Measurements from ENCODE around the gene CDK5R2. TPM values are rescaled to one million over a fixed set of nuclear protein-coding genes. Genes with fewer than 3 reads are reported as not detected.
A peak's percentile ranks its signal among the peaks of the same experiment; 100 is the strongest.

Gene CDK5R2
- total RNA-seq, 1 donor from 2014 or later: 46.1 TPM

DNA sequence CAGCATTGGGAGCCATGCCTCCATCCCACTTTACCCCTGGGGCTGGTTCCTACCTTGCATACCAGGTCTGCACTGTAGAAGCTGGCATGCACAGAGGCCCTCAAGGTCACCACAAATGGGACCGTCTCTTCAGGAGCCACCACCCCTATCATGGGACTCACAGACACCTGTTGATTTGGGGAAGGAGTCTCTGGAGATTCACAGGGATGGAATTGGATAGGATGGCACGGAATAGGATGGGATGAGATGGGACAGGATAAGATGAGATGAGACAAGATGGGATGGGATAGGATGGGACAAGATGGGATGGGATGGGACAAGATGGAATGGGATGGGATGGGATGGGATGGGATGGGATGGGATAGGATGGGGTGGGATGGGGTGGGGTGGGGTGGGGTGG, 49.8 kb downstream of the CDK5R2 start:
- no peak overlapping the region for H3K4me3 Mint-ChIP-seq (ENCODE audit: unreplicated experiment)

GRCh38 chr2:219010162-219010756, 50.8 kb downstream of the CDK5R2 start:
- peaks cover 5% of the 10 kb centered on the region for H3K27me3 Mint-ChIP-seq (ENCODE audit: unreplicated experiment)
- DNase-seq: no peak

More for the DNA sequence above, 49.8 kb downstream of the CDK5R2 start:
- no peak for DNase-seq
- TF ChIP-seq, protein P1, sequence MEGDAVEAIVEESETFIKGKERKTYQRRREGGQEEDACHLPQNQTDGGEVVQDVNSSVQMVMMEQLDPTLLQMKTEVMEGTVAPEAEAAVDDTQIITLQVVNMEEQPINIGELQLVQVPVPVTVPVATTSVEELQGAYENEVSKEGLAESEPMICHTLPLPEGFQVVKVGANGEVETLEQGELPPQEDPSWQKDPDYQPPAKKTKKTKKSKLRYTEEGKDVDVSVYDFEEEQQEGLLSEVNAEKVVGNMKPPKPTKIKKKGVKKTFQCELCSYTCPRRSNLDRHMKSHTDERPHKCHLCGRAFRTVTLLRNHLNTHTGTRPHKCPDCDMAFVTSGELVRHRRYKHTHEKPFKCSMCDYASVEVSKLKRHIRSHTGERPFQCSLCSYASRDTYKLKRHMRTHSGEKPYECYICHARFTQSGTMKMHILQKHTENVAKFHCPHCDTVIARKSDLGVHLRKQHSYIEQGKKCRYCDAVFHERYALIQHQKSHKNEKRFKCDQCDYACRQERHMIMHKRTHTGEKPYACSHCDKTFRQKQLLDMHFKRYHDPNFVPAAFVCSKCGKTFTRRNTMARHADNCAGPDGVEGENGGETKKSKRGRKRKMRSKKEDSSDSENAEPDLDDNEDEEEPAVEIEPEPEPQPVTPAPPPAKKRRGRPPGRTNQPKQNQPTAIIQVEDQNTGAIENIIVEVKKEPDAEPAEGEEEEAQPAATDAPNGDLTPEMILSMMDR (IDR thresholded peaks at IDR 0.05; ENCODE audit: partially characterized antibody, unreplicated experiment): no peak
- H3K27ac Mint-ChIP-seq (ENCODE audit: unreplicated experiment): no peak overlapping the region
- no peaks in the 10 kb centered on the region for H3K36me3 Mint-ChIP-seq (ENCODE audit: unreplicated experiment)
- peaks cover 3% of the 10 kb centered on the region for H3K27me3 Mint-ChIP-seq (ENCODE audit: unreplicated experiment)
- H3K9me3 Mint-ChIP-seq (ENCODE audit: unreplicated experiment): peaks cover 3% of the 10 kb centered on the region
- H3K4me1 Mint-ChIP-seq (ENCODE audit: low read depth, unreplicated experiment): no peaks in the 10 kb centered on the region

DNA sequence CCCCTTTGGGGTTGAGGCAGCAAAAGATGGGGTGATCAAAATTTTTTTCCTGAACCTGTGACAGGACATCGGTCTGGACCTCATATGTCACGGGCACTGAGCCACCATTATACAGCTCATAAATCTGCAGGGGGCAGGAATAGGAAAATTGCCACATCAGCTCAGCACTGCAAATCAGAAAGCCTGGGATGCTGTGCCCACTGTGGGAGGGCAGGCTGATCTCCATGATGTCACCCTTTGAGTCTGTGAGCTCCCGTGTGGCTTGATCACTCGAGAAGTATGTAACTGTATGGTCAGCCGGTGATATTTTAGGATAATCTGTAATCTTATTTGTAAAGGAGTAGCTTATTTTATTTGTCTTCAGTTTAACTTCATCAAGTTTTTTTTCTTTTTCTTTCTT, 51.4 kb downstream of the CDK5R2 start:
- Mint-ChIP-seq H3K9me3 (ENCODE audit: unreplicated experiment) (peaks cover 5% of the 10 kb centered on the region), H3K36me3 (ENCODE audit: unreplicated experiment) (no peaks in the 10 kb centered on the region), H3K4me1 (ENCODE audit: low read depth, unreplicated experiment) (no peaks in the 10 kb centered on the region), H3K27ac (ENCODE audit: unreplicated experiment) (no peak overlapping the region), H3K27me3 (ENCODE audit: unreplicated experiment) (peaks cover 5% of the 10 kb centered on the region), H3K4me3 (ENCODE audit: unreplicated experiment) (no peak overlapping the region)
- DNase-seq: no peak
- TF ChIP-seq, protein P1 (IDR thresholded peaks at IDR 0.05; ENCODE audit: partially characterized antibody, unreplicated experiment): no peak

More at GRCh38 chr2:219010162-219010756, 50.8 kb downstream of the CDK5R2 start:
- H3K36me3 Mint-ChIP-seq (ENCODE audit: unreplicated experiment): no peaks in the 10 kb centered on the region
- H3K27ac Mint-ChIP-seq (ENCODE audit: unreplicated experiment): no peak overlapping the region
- peaks cover 5% of the 10 kb centered on the region for H3K9me3 Mint-ChIP-seq (ENCODE audit: unreplicated experiment)
- no peaks in the 10 kb centered on the region for H3K4me1 Mint-ChIP-seq (ENCODE audit: low read depth, unreplicated experiment)
- no peak overlapping the region for H3K4me3 Mint-ChIP-seq (ENCODE audit: unreplicated experiment)
- TF ChIP-seq, protein P1 (IDR thresholded peaks at IDR 0.05; ENCODE audit: partially characterized antibody, unreplicated experiment): no peak

Small RNAs within 50 kb of the gene (microRNA-seq; reads per million reads assigned to microRNA genes)
- gene MIR375 (ENCODE audit: unreplicated experiment): 130,474 reads per million, percentile 100 among the genes with 10 or more reads in this experiment

Other genes starting within 250 kb of the CDK5R2 start
- gene TTLL4, start 248.8 kb upstream of the CDK5R2 start, total RNA-seq (ENCODE audit: unreplicated experiment): 27.9 TPM
- gene CYP27A1, start 177.5 kb upstream of the CDK5R2 start, total RNA-seq (ENCODE audit: unreplicated experiment): 0.98 TPM
- not detected for gene PRKAG3, start 127.9 kb upstream of the CDK5R2 start, total RNA-seq (ENCODE audit: unreplicated experiment)
- gene WNT6, start 99.9 kb upstream of the CDK5R2 start, total RNA-seq (ENCODE audit: unreplicated experiment): 0.66 TPM
- gene WNT10A, start 78.8 kb upstream of the CDK5R2 start, total RNA-seq (ENCODE audit: unreplicated experiment): 0.17 TPM
- gene FEV, start 25.5 kb downstream of the CDK5R2 start, total RNA-seq (ENCODE audit: unreplicated experiment): not detected
- 0.49 TPM for gene CRYBA2, start 33.8 kb downstream of the CDK5R2 start, total RNA-seq (ENCODE audit: unreplicated experiment)
- gene CFAP65, start 81.8 kb downstream of the CDK5R2 start, total RNA-seq (ENCODE audit: unreplicated experiment): 1.1 TPM
- gene IHH, start 101.3 kb downstream of the CDK5R2 start, total RNA-seq (ENCODE audit: unreplicated experiment): not detected
- 24.8 TPM for gene NHEJ1, start 201.1 kb downstream of the CDK5R2 start, total RNA-seq (ENCODE audit: unreplicated experiment)
- 1.1 TPM for gene SLC23A3, start 210.4 kb downstream of the CDK5R2 start, total RNA-seq (ENCODE audit: unreplicated experiment)
- gene CNPPD1, start 217.3 kb downstream of the CDK5R2 start, total RNA-seq (ENCODE audit: unreplicated experiment): 61.5 TPM
- 167 TPM for gene RETREG2, start 218.6 kb downstream of the CDK5R2 start, total RNA-seq (ENCODE audit: unreplicated experiment)
- gene ZFAND2B, start 247.1 kb downstream of the CDK5R2 start, total RNA-seq (ENCODE audit: unreplicated experiment): 49.5 TPM

Measured in glutamatergic neuron (in vitro differentiated cells).